A673 (cell line): Measurements from ENCODE around the gene GALNT10.

Source experiments
- CTCF ChIP-seq: fragments of 300-800, 200-600 bp; sonication (generic); conservative IDR thresholded peaks from 2 replicates; pipeline ENCODE4 v1.5.1; 2017; ENCODE audit warnings: low read depth, mild to moderate bottlenecking, antibody characterized with exemption, low read length, moderate library complexity, mixed read lengths
- EZH2 ChIP-seq: fragments of 200-600 bp; sonication (generic); IDR thresholded peaks from 2 replicates; pipeline ENCODE4 v1.6.1; 2017; ENCODE audit warnings: borderline replicate concordance, low read depth, mild to moderate bottlenecking, mixed read lengths, antibody characterized with exemption, low read length; ENCODE audit not compliant: poor library complexity, severe bottlenecking

GRCh38 chr5:154302161-154302560 is 111.6 kb downstream of the GALNT10 start:
- TF ChIP-seq CTCF (no peak), EZH2 (no peak)
